GM23338 (cell line): ENCODE results near the gene FHIT. TPM values are rescaled to one million over a fixed set of nuclear protein-coding genes. Genes with fewer than 3 reads are reported as not detected.

Source experiments
- ATAC-seq: fragments of 200-7000 bp; cut with Tn5 transposase; 3 replicates; pipeline ENCODE4 v1.9.1; 2020
- DNase-seq: peaks from one replicate; pipeline ENCODE4 v3.0.0-alpha.2; 2015; ENCODE audit warnings: low spot score
- H2AFZ ChIP-seq: fragments of 200-600 bp; sonication (generic); 2 replicates; pipeline ENCODE4 v1.8.0; 2016; ENCODE audit warnings: antibody characterized with exemption, mild to moderate bottlenecking, moderate library complexity
- H3F3A ChIP-seq: fragments of 200-600 bp; sonication (generic); replicated peaks from 2 replicates; pipeline ENCODE4 v1.8.0; 2017; ENCODE audit warnings: antibody characterized with exemption, mixed run types, low read depth
- H3K27ac ChIP-seq: fragments of 200-600 bp; sonication (generic); 2 replicates; pipeline ENCODE4 v1.6.1; 2016; ENCODE audit warnings: low read depth
- H3K27me3 ChIP-seq: fragments of 200-600 bp; sonication (generic); 2 replicates; pipeline ENCODE4 v1.8.0; 2016; ENCODE audit warnings: mild to moderate bottlenecking, mixed run types, moderate library complexity; ENCODE audit not compliant: insufficient read depth
- H3K36me3 ChIP-seq: fragments of 200-600 bp; sonication (generic); 2 replicates; pipeline ENCODE4 v1.8.0; 2016; ENCODE audit warnings: mild to moderate bottlenecking; ENCODE audit not compliant: insufficient read depth
- H3K4me1 ChIP-seq: fragments of 200-600 bp; sonication (generic); 2 replicates; pipeline ENCODE4 v1.8.0; 2016; ENCODE audit warnings: mild to moderate bottlenecking, moderate library complexity; ENCODE audit not compliant: insufficient read depth
- H3K4me2 ChIP-seq: fragments of 200-600 bp; sonication (generic); 2 replicates; pipeline ENCODE4 v1.7.1; 2017; ENCODE audit warnings: mixed run types
- H3K4me3 ChIP-seq: fragments of 200-600 bp; sonication (generic); 2 replicates; pipeline ENCODE4 v1.6.1; 2016; ENCODE audit warnings: mixed run types
- H3K79me2 ChIP-seq: fragments of 200-600 bp; sonication (generic); replicated peaks from 2 replicates; pipeline ENCODE4 v1.8.0; 2017; ENCODE audit warnings: mild to moderate bottlenecking; ENCODE audit not compliant: insufficient read depth
- H3K9me2 ChIP-seq: fragments of 200-600 bp; sonication (generic); 2 replicates; pipeline ENCODE4 v1.8.0; 2017; ENCODE audit not compliant: insufficient read depth
- H4K20me1 ChIP-seq: fragments of 200-600 bp; sonication (generic); replicated peaks from 2 replicates; pipeline ENCODE4 v1.8.0; 2017; ENCODE audit warnings: mild to moderate bottlenecking; ENCODE audit not compliant: insufficient read depth
- H3K27ac Mint-ChIP-seq: 2 replicates; pipeline ENCODE4 v1.8.0; 2020; ENCODE audit warnings: inconsistent platforms, mild to moderate bottlenecking, moderate library complexity, mixed read lengths
- H3K27me3 Mint-ChIP-seq: 3 replicates; pipeline ENCODE4 v1.8.0; 2022; ENCODE audit warnings: low read depth, mild to moderate bottlenecking, moderate library complexity, mixed read lengths, inconsistent platforms; ENCODE audit not compliant: insufficient read depth, poor library complexity
- H3K36me3 Mint-ChIP-seq: 3 replicates; pipeline ENCODE4 v1.8.0; 2021; ENCODE audit warnings: low read depth, mild to moderate bottlenecking, inconsistent platforms, moderate library complexity, mixed read lengths
- H3K4me1 Mint-ChIP-seq: 3 replicates; pipeline ENCODE4 v1.8.0; 2020; ENCODE audit warnings: mild to moderate bottlenecking, inconsistent platforms, mixed read lengths
- H3K4me3 Mint-ChIP-seq: 3 replicates; pipeline ENCODE4 v1.8.0; 2021; ENCODE audit warnings: moderate library complexity, mild to moderate bottlenecking, inconsistent platforms, mixed read lengths
- H3K9me3 Mint-ChIP-seq: 3 replicates; pipeline ENCODE4 v1.8.0; 2020; ENCODE audit warnings: moderate library complexity, mild to moderate bottlenecking, inconsistent platforms, mixed read lengths
- ETS1 ChIP-seq: IDR thresholded peaks from 2 replicates; pipeline ENCODE4 v1.6.1; 2016; ENCODE audit warnings: antibody characterized with exemption
- EZH2 ChIP-seq: fragments of 200-600 bp; sonication (generic); IDR thresholded peaks from one replicate; pipeline ENCODE4 v1.8.0; 2017; ENCODE audit warnings: antibody characterized with exemption, mild to moderate bottlenecking, low read depth; ENCODE audit not compliant: unreplicated experiment
- NANOG ChIP-seq: IDR thresholded peaks from 2 replicates; pipeline ENCODE4 v1.6.1; 2016; ENCODE audit warnings: antibody characterized with exemption, borderline replicate concordance
- POLR2AphosphoS5 ChIP-seq: IDR thresholded peaks from 2 replicates; pipeline ENCODE4 v1.6.1; 2016; ENCODE audit warnings: antibody characterized with exemption, low read depth
- STAT1 ChIP-seq: IDR thresholded peaks from one replicate; pipeline ENCODE4 v1.6.1; 2016; ENCODE audit warnings: antibody characterized with exemption; ENCODE audit not compliant: unreplicated experiment
- polyA plus RNA-seq: library from polyadenylated mRNA; unstranded; fragments of >200 nt; fragmentation: Nextera tagmentation; extraction: Ambion mirVana; gene quantifications from 2 replicates; pipeline ENCODE4 v1.2.1, GENCODE V29; 2016
- total RNA-seq: library from RNA; depleted of rRNA; stranded (reverse); fragments of >200 nt; shearing (Covaris generic); gene quantifications from 2 replicates; pipeline ENCODE4 v1.2.3, GENCODE V29; 2014
- TF ChIP-seq, protein P1 (sequence below), 2 experiments: fragments of 200-600 bp in 1 of 2; sonication (generic) in 1 of 2; conservative IDR thresholded peaks; 2 replicates each; pipeline versions ENCODE4 v1.5.1 to v1.6.1; 2016 to 2017; ENCODE audit warnings: antibody characterized with exemption in 2 of 2, low read depth in 2 of 2, mild to moderate bottlenecking in 2 of 2, moderate library complexity in 1 of 2
- TF ChIP-seq, protein P2 (sequence below): fragments of 250-450 bp; sonication (Bioruptor Pico); IDR thresholded peaks from 2 replicates; pipeline ENCODE4 v1.5.0; 2020; ENCODE audit warnings: mild to moderate bottlenecking, moderate library complexity
- TF ChIP-seq, protein P3 (sequence below): IDR thresholded peaks from one replicate; pipeline ENCODE4 v1.6.1; 2018; ENCODE audit warnings: antibody characterized with exemption; ENCODE audit not compliant: unreplicated experiment

The FHIT gene
- total and polyA plus RNA-seq, 2 experiments from 2014 or later = 3.0 to 8.3 TPM

- H3K27me3 Mint-ChIP-seq = peaks cover 9% of the 10 kb centered on the region
- peaks cover 5% of the 10 kb centered on the region; the same call in 2 of the 3 replicates for H3K9me3 Mint-ChIP-seq
- ATAC-seq = peak; percentile 75
- H3K36me3 Mint-ChIP-seq = no peaks in the 10 kb centered on the region; the same call in 2 of the 3 replicates
- Histone ChIP-seq H2AFZ (no peak overlapping the region), H3F3A (no peaks in the 10 kb centered on the region), H3K9me2 (peaks cover 2% of the 10 kb centered on the region; the same call in 1 of the 2 replicates), H3K27me3 (no peaks in the 10 kb centered on the region), H3K4me3 (no peak overlapping the region), H3K36me3 (no peaks in the 10 kb centered on the region), H4K20me1 (no peaks in the 10 kb centered on the region), H3K4me2 (peak overlapping the region; percentile 22; the same call in 1 of the 2 replicates), H3K27ac (no peak overlapping the region), H3K79me2 (no peaks in the 10 kb centered on the region), H3K4me1 (peaks cover 28% of the 10 kb centered on the region)
- H3K4me1 Mint-ChIP-seq = peaks cover 32% of the 10 kb centered on the region
- DNase-seq = no peak
- no peak overlapping the region for H3K4me3 Mint-ChIP-seq
- TF ChIP-seq, protein P1, sequence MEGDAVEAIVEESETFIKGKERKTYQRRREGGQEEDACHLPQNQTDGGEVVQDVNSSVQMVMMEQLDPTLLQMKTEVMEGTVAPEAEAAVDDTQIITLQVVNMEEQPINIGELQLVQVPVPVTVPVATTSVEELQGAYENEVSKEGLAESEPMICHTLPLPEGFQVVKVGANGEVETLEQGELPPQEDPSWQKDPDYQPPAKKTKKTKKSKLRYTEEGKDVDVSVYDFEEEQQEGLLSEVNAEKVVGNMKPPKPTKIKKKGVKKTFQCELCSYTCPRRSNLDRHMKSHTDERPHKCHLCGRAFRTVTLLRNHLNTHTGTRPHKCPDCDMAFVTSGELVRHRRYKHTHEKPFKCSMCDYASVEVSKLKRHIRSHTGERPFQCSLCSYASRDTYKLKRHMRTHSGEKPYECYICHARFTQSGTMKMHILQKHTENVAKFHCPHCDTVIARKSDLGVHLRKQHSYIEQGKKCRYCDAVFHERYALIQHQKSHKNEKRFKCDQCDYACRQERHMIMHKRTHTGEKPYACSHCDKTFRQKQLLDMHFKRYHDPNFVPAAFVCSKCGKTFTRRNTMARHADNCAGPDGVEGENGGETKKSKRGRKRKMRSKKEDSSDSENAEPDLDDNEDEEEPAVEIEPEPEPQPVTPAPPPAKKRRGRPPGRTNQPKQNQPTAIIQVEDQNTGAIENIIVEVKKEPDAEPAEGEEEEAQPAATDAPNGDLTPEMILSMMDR (conservative IDR thresholded peaks at IDR 0.05; ENCODE audit: low read depth in 2 of 2) = no peak
- no peak for TF ChIP-seq POLR2AphosphoS5
- TF ChIP-seq, protein P2, sequence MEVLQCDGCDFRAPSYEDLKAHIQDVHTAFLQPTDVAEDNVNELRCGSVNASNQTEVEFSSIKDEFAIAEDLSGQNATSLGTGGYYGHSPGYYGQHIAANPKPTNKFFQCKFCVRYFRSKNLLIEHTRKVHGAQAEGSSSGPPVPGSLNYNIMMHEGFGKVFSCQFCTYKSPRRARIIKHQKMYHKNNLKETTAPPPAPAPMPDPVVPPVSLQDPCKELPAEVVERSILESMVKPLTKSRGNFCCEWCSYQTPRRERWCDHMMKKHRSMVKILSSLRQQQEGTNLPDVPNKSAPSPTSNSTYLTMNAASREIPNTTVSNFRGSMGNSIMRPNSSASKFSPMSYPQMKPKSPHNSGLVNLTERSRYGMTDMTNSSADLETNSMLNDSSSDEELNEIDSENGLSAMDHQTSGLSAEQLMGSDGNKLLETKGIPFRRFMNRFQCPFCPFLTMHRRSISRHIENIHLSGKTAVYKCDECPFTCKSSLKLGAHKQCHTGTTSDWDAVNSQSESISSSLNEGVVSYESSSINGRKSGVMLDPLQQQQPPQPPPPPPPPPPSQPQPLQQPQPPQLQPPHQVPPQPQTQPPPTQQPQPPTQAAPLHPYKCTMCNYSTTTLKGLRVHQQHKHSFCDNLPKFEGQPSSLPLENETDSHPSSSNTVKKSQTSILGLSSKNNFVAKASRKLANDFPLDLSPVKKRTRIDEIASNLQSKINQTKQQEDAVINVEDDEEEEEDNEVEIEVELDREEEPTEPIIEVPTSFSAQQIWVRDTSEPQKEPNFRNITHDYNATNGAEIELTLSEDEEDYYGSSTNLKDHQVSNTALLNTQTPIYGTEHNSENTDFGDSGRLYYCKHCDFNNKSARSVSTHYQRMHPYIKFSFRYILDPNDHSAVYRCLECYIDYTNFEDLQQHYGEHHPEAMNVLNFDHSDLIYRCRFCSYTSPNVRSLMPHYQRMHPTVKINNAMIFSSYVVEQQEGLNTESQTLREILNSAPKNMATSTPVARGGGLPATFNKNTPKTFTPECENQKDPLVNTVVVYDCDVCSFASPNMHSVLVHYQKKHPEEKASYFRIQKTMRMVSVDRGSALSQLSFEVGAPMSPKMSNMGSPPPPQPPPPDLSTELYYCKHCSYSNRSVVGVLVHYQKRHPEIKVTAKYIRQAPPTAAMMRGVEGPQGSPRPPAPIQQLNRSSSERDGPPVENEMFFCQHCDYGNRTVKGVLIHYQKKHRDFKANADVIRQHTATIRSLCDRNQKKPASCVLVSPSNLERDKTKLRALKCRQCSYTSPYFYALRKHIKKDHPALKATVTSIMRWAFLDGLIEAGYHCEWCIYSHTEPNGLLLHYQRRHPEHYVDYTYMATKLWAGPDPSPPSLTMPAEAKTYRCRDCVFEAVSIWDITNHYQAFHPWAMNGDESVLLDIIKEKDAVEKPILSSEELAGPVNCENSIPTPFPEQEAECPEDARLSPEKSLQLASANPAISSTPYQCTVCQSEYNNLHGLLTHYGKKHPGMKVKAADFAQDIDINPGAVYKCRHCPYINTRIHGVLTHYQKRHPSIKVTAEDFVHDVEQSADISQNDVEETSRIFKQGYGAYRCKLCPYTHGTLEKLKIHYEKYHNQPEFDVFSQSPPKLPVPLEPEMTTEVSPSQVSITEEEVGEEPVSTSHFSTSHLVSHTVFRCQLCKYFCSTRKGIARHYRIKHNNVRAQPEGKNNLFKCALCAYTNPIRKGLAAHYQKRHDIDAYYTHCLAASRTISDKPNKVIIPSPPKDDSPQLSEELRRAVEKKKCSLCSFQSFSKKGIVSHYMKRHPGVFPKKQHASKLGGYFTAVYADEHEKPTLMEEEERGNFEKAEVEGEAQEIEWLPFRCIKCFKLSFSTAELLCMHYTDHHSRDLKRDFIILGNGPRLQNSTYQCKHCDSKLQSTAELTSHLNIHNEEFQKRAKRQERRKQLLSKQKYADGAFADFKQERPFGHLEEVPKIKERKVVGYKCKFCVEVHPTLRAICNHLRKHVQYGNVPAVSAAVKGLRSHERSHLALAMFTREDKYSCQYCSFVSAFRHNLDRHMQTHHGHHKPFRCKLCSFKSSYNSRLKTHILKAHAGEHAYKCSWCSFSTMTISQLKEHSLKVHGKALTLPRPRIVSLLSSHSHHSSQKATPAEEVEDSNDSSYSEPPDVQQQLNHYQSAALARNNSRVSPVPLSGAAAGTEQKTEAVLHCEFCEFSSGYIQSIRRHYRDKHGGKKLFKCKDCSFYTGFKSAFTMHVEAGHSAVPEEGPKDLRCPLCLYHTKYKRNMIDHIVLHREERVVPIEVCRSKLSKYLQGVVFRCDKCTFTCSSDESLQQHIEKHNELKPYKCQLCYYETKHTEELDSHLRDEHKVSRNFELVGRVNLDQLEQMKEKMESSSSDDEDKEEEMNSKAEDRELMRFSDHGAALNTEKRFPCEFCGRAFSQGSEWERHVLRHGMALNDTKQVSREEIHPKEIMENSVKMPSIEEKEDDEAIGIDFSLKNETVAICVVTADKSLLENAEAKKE = no peak
- TF ChIP-seq ETS1 = no peak
- TF ChIP-seq, protein P3, sequence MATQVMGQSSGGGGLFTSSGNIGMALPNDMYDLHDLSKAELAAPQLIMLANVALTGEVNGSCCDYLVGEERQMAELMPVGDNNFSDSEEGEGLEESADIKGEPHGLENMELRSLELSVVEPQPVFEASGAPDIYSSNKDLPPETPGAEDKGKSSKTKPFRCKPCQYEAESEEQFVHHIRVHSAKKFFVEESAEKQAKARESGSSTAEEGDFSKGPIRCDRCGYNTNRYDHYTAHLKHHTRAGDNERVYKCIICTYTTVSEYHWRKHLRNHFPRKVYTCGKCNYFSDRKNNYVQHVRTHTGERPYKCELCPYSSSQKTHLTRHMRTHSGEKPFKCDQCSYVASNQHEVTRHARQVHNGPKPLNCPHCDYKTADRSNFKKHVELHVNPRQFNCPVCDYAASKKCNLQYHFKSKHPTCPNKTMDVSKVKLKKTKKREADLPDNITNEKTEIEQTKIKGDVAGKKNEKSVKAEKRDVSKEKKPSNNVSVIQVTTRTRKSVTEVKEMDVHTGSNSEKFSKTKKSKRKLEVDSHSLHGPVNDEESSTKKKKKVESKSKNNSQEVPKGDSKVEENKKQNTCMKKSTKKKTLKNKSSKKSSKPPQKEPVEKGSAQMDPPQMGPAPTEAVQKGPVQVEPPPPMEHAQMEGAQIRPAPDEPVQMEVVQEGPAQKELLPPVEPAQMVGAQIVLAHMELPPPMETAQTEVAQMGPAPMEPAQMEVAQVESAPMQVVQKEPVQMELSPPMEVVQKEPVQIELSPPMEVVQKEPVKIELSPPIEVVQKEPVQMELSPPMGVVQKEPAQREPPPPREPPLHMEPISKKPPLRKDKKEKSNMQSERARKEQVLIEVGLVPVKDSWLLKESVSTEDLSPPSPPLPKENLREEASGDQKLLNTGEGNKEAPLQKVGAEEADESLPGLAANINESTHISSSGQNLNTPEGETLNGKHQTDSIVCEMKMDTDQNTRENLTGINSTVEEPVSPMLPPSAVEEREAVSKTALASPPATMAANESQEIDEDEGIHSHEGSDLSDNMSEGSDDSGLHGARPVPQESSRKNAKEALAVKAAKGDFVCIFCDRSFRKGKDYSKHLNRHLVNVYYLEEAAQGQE = no peak
- TF ChIP-seq NANOG = no peak
- TF ChIP-seq EZH2 = no peak
- no peak for TF ChIP-seq STAT1
- H3K27ac Mint-ChIP-seq = no peak overlapping the region
Measured at GRCh38 chr3:60571511-60571910, 679.7 kb downstream of the FHIT start.
